Breast epithelium (tissue), 3 donors: Measurements from ENCODE around the gene YLPM1.

ENCODE experiments used
- CTCF ChIP-seq, 3 donors: fragments of 450-650 bp; IDR thresholded peaks; one replicate each; pipeline ENCODE4 v1.5.1; 2016 to 2017; ENCODE audit warnings: antibody characterized with exemption in 3 of 3, mild to moderate bottlenecking in 3 of 3, moderate library complexity in 3 of 3
- POLR2A ChIP-seq: fragments of 450-650 bp; IDR thresholded peaks from one replicate; pipeline ENCODE4 v1.6.1; 2016; ENCODE audit warnings: antibody characterized with exemption, mild to moderate bottlenecking, moderate library complexity
- POLR2AphosphoS5 ChIP-seq, 3 donors: sonication (generic); formaldehyde crosslinking; IDR thresholded peaks; one replicate each; pipeline ENCODE4 v1.6.1; 2017; ENCODE audit warnings: antibody characterized with exemption in 3 of 3

DNA sequence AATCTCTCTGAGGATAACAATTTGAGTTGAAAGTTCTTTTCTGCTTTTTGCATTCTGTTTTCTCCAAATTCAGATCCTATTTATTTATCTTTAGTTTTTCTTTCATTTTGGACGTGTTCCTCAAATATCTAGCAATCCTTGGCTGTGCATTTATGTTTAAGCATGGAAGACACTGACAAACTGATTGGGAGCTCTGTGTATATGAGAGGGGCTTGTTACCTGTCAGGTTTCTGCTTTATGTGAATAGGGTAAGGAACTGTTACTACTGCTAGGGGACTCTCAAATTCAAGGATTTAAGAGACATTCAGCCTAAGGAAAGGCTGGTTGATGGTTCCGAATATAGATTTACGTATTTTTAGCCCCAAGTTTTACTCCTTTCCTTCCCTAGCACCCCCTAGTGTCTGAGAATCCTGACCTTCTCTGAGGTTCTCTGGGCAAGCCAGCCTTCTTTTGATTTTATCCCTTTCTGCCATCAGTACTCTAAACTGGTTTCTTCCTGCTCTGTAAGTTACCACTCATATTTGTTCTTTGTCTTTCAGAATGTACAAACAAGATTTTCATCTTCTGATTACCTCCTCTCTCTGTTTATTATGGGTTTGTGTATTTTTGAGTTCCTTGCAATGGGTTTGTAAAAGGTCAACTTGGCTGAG lies 30.5 kb downstream of the YLPM1 start:
- TF ChIP-seq CTCF (IDR thresholded peaks at IDR 0.05) (peak in 1 of 3 donors; percentile 28), POLR2A (no peak), POLR2AphosphoS5 (IDR thresholded peaks at IDR 0.05) (no peak)
